GM06990 (cell line): ENCODE results near the gene TSC22D4.
"Not testable (repeated sequence)": the region's sequence is repeated elsewhere in the genome, so short reads cannot be mapped to it uniquely, and the experiment has no call there.

Source experiments
- DNase-seq: peaks from one replicate; pipeline ENCODE4 v3.0.0-alpha.2; 2011; ENCODE audit not compliant: insufficient read length; ENCODE audit errors: extremely low read depth
- H3K27me3 ChIP-seq: replicated peaks from 2 replicates; pipeline ENCODE4 v1.6.0; 2011; ENCODE audit warnings: low read length; ENCODE audit not compliant: control insufficient read depth, insufficient read depth
- H3K36me3 ChIP-seq: 2 replicates; pipeline ENCODE4 v1.5.1; 2011; ENCODE audit warnings: low read length; ENCODE audit not compliant: control insufficient read depth, insufficient read depth
- H3K4me3 ChIP-seq: replicated peaks from 2 replicates; pipeline ENCODE4 v1.5.1; 2011; ENCODE audit warnings: low read depth, mild to moderate bottlenecking, control low read depth, low read length
- TF ChIP-seq, protein P1 (sequence below): IDR thresholded peaks from 2 replicates; pipeline ENCODE4 v1.5.1; 2011; ENCODE audit warnings: low read length, control low read depth, mild to moderate bottlenecking, inconsistent platforms; ENCODE audit not compliant: insufficient read depth, poor library complexity, severe bottlenecking

TSC22D4 gene

DNA sequence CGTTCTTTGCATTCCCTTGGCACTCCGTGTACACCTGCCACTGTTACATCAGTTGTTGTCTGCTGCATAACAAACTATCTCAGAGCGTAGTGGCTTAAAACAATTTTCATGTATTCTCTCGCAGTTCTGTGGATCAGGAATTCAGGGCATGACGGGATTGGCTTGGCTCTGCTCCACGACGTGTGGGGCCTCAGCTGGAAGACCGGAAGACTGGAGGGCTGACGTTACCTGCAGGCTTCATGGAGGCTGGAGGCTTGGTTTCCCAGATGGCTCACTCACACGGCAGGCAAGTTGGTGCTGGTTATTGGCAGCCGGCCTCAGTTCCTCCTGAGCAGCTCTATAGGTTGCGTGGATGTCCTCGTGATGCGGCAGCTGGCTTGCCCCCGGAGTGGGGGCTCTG lies 30.2 kb upstream of the TSC22D4 start:
- no peak overlapping the region for H3K4me3 ChIP-seq
- H3K27me3 ChIP-seq: no peaks in the 10 kb centered on the region
- TF ChIP-seq, protein P1, sequence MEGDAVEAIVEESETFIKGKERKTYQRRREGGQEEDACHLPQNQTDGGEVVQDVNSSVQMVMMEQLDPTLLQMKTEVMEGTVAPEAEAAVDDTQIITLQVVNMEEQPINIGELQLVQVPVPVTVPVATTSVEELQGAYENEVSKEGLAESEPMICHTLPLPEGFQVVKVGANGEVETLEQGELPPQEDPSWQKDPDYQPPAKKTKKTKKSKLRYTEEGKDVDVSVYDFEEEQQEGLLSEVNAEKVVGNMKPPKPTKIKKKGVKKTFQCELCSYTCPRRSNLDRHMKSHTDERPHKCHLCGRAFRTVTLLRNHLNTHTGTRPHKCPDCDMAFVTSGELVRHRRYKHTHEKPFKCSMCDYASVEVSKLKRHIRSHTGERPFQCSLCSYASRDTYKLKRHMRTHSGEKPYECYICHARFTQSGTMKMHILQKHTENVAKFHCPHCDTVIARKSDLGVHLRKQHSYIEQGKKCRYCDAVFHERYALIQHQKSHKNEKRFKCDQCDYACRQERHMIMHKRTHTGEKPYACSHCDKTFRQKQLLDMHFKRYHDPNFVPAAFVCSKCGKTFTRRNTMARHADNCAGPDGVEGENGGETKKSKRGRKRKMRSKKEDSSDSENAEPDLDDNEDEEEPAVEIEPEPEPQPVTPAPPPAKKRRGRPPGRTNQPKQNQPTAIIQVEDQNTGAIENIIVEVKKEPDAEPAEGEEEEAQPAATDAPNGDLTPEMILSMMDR: no peak
- H3K36me3 ChIP-seq: no peaks in the 10 kb centered on the region
- no peak for DNase-seq

DNA sequence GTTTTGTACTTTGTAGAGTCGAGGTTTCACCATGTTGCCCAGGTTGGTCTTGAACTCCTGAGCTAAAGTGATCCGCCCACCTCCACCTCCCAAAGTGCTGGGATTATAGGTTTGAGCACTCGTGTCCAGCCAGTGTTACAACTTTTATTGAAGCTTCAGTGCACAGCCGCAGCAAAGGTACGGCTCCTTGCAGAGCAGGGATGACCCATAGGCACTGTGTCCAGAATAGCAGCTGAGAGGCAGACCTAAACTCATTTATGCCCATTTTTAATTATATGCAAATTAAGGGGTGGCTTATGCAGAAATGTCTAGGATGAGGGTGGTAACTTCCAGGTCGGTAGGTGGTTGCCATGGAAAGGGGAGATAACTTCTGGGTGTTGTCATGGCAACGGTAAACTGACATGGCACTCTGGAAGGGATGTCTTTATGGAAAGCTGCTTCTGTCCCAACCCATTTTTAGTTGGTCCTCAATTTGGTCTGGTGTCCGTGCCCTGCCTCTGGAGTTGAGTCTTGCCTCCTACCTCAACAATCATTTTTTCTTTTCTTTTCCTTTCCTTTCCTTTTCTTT lies 27.4 kb upstream of the TSC22D4 start:
- TF ChIP-seq, protein P1: no peak
- Histone ChIP-seq H3K27me3 (no peaks in the 10 kb centered on the region), H3K36me3 (no peaks in the 10 kb centered on the region), H3K4me3 (no peak overlapping the region)
- no peak for DNase-seq

DNA sequence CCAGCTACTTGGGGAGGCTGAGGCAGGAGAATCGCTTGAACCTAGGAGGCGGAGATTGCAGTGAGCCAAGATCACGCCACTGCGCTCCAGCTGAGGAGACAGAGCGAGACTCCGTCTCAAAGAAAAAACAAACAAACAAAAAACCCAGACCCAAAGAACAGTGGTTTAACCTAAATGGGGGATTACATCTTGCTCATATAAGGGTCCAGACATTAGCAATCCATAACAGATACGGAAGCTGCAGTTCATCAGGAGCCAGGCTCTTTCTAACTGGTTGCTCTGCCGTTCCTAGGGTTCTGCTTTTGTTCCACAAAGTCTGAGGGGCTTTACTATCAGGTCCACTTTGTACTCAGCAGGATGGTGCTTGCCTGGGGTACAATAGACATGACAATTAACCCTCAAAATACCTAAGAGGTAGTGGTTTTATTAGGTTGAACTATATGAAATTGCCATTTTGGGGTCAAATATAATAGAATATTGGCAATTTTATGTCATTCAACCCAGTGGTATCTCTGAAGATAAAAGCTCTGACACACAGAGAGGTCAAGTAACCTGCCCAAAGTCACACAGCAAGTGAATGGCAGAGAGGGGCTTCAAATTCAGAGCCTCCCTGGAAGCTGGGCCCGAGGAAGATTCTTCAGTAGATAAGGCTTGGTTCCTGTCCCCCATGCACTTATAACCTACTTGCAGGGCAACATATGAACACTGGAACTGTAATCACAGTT lies 26.0 kb upstream of the TSC22D4 start:
- TF ChIP-seq, protein P1: no peak
- no peak for DNase-seq

DNA sequence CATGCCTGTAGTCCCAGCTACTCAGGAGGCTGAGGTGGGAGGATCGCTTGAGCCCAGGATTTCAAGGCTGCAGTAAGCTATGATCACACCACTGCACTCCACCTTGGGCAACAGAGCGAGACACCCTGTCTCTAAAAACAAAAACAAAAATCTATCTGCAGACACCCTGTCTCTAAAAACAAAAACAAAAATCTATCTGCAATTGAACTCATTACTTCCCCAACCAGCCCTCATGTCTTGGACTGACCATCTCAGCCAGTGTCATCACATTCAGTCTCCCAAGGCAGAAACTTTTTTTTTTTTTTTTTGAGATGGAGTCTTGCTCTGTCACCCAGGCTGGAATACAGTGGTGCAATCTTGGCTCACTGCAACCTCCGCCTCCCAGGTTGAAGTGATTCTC lies 25.0 kb upstream of the TSC22D4 start:
- DNase-seq, H3K4me3 ChIP-seq, H3K27me3 ChIP-seq, H3K36me3 ChIP-seq: not testable (repeated sequence)

More for the DNA sequence above, 26.0 kb upstream of the TSC22D4 start:
- Histone ChIP-seq H3K27me3 (no peaks in the 10 kb centered on the region), H3K4me3 (no peak overlapping the region), H3K36me3 (no peaks in the 10 kb centered on the region)

DNA sequence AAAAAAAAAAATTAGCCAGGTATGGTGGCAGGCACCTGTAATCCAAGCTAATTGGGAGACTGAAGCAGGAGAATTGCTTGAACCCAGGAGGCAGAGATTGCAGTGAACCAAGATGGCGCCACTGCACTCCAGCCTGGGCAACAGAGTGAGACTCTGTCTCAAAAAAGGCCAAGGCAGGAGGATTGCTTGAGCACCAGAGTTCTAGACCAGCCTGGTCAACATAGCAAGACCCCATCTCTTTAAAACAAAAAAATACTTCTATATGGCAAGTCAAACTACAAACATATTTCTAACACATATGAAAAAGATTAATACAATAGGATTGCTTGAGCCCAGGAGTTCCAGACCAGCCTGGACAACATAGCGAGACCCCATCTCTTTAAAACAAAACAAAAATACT lies 21.7 kb upstream of the TSC22D4 start:
- H3K36me3 ChIP-seq, H3K27me3 ChIP-seq, DNase-seq, H3K4me3 ChIP-seq: not testable (repeated sequence)

DNA sequence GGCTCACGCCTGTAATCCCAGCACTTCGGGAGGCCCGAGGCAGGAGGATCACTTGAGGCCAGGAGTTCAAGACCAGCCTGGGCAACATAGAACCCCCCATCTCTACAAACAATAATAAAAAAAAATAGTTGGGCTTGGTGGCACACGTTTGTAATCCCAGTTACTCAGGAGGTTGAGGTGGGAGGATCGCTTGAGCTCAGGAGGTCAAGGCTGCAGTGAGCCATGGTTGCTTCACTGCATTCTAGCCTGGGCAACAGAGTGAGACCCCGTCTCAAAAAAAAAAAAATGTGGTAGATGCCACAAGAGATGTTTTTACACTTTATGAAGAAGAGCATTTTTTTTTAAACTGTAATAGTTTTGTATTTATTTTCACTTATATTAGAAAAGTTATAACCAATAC lies 17.5 kb upstream of the TSC22D4 start:
- no peaks in the 10 kb centered on the region for H3K27me3 ChIP-seq
- TF ChIP-seq, protein P1: no peak
- H3K4me3 ChIP-seq: no peak overlapping the region
- H3K36me3 ChIP-seq: no peaks in the 10 kb centered on the region
- no peak for DNase-seq
